Measurements from ENCODE around the gene ENDOV. TPM values are rescaled to one million over a fixed set of nuclear protein-coding genes. Genes with fewer than 3 reads are reported as not detected.

Gene ENDOV
- total RNA-seq, 8 experiments from 2014 or later: 15.9 to 36.0 (median 21.3) TPM

GRCh38 chr17:80430446-80431245 is 15.7 kb downstream of the ENDOV start:
- 85 to 93% methylated on average over 5 of the region's 15 CpGs; no CpG with 5 or more reads in 8 of the 10 experiments for WGBS, 10 experiments
- in situ Hi-C loops (cut with MboI; ENCODE audit: low pct_unique_long_range_greater_than_20kb in 2 of 9, low sequenced_read_pairs in 9 of 9, unreplicated experiment in 9 of 9): loop anchor here in 4 of 9 experiments (10.0 to 25.0 kb wide), 2 partner anchors 554 to 557 kb away; partner anchors contain the start of gene CHMP6 (in 2 of the 4)
- no peak for ATAC-seq (replicated peaks in 6 of 8)
- Histone ChIP-seq H3K4me1 (replicated peaks in 1 of 2) (peaks cover 0 to 3% of the 10 kb centered on the region in 2 donors), H3K27ac (no peak overlapping the region), H3K4me3 (no peak overlapping the region)

- no peak for ATAC-seq (replicated peaks in 6 of 8)
- no peak overlapping the region for H3K4me3 ChIP-seq
- 40 to 92% (median 74%) methylated on average over 1 to 6 of the region's 29 CpGs; no CpG with 5 or more reads in 5 of the 10 experiments for WGBS, 10 experiments
- in situ Hi-C loops (cut with MboI; ENCODE audit: low pct_unique_long_range_greater_than_20kb in 2 of 9, low sequenced_read_pairs in 9 of 9, unreplicated experiment in 9 of 9): loop anchor here in 4 of 9 experiments (10.0 to 25.0 kb wide), 2 partner anchors 553 to 556 kb away; partner anchors contain the start of gene CHMP6 (in 2 of the 4)
- H3K4me1 ChIP-seq (replicated peaks in 1 of 2): peaks cover 0 to 3% of the 10 kb centered on the region in 2 donors
- no peak overlapping the region for H3K27ac ChIP-seq
Observed at GRCh38 chr17:80431246-80432195, 16.6 kb downstream of the ENDOV start.

GRCh38 chr17:80432350-80432955 is 17.5 kb downstream of the ENDOV start:
- in situ Hi-C loops (cut with MboI; ENCODE audit: low pct_unique_long_range_greater_than_20kb in 2 of 9, low sequenced_read_pairs in 9 of 9, unreplicated experiment in 9 of 9): loop anchor here in 4 of 9 experiments (10.0 to 25.0 kb wide), 2 partner anchors 552 to 555 kb away; partner anchors contain the start of gene CHMP6 (in 2 of the 4)
- ATAC-seq (replicated peaks in 6 of 8): no peak
- Histone ChIP-seq H3K4me3 (no peak overlapping the region), H3K27ac (no peak overlapping the region), H3K4me1 (replicated peaks in 1 of 2) (no peaks in the 10 kb centered on the region)
- WGBS, 10 experiments: 70 to 100% (median 83%) methylated on average over 1 to 2 of the region's 15 CpGs; no CpG with 5 or more reads in 7 of the 10 experiments

GRCh38 chr17:80432961-80433550 is 18.1 kb downstream of the ENDOV start:
- ATAC-seq (replicated peaks in 6 of 8): no peak
- no peak overlapping the region for H3K4me3 ChIP-seq
- in situ Hi-C loops (cut with MboI; ENCODE audit: low pct_unique_long_range_greater_than_20kb in 2 of 9, low sequenced_read_pairs in 9 of 9, unreplicated experiment in 9 of 9): loop anchor here in 4 of 9 experiments (10.0 to 25.0 kb wide), 2 partner anchors 552 to 554 kb away; partner anchors contain the start of gene CHMP6 (in 2 of the 4)
- 86 to 100% (median 92%) methylated on average over 1 to 4 of the region's 6 CpGs; no CpG with 5 or more reads in 7 of the 10 experiments for WGBS, 10 experiments
- H3K4me1 ChIP-seq (replicated peaks in 1 of 2): no peaks in the 10 kb centered on the region
- H3K27ac ChIP-seq: no peak overlapping the region

- WGBS, 10 experiments: 13 to 95% (median 66%) methylated on average over 1 to 10 of the region's 12 CpGs; no CpG with 5 or more reads in 1 of the 10 experiments
- H3K27ac ChIP-seq: no peak overlapping the region
- no peaks in the 10 kb centered on the region for H3K4me1 ChIP-seq (replicated peaks in 1 of 2)
- no peak overlapping the region for H3K4me3 ChIP-seq
- in situ Hi-C loops (cut with MboI; ENCODE audit: low pct_unique_long_range_greater_than_20kb in 2 of 9, low sequenced_read_pairs in 9 of 9, unreplicated experiment in 9 of 9): loop anchor here in 4 of 9 experiments (10.0 to 25.0 kb wide), 2 partner anchors 551 to 553 kb away; partner anchors contain the start of gene CHMP6 (in 2 of the 4)
- no peak for ATAC-seq (replicated peaks in 6 of 8)
Observed at GRCh38 chr17:80433916-80434666, 19.1 kb downstream of the ENDOV start.

- no peak overlapping the region for H3K27ac ChIP-seq
- in situ Hi-C loops (cut with MboI; ENCODE audit: low pct_unique_long_range_greater_than_20kb in 2 of 9, low sequenced_read_pairs in 9 of 9, unreplicated experiment in 9 of 9): loop anchor here in 4 of 9 experiments (10.0 to 25.0 kb wide), 2 partner anchors 547 to 550 kb away; partner anchors contain the start of gene CHMP6 (in 2 of the 4)
- WGBS, 10 experiments: 64 to 100% (median 78%) methylated on average over 1 to 7 of the region's 10 CpGs; no CpG with 5 or more reads in 3 of the 10 experiments
- peaks cover 6 to 10% of the 10 kb centered on the region in 2 donors for H3K4me1 ChIP-seq (replicated peaks in 1 of 2)
- no peak for ATAC-seq (replicated peaks in 6 of 8)
- H3K4me3 ChIP-seq: no peak overlapping the region
Observed at GRCh38 chr17:80437532-80437931, 22.6 kb downstream of the ENDOV start.

GRCh38 chr17:80438806-80439205 is 23.8 kb downstream of the ENDOV start:
- Histone ChIP-seq H3K4me3 (no peak overlapping the region), H3K27ac (no peak overlapping the region), H3K4me1 (replicated peaks in 1 of 2) (peaks cover 8 to 11% of the 10 kb centered on the region in 2 donors)
- WGBS, 10 experiments: 40% methylated on average over 1 of the region's 5 CpGs; no CpG with 5 or more reads in 9 of the 10 experiments
- peak in 1 of 8 experiments; percentile 4 for ATAC-seq (replicated peaks in 6 of 8)
- in situ Hi-C loops (cut with MboI; ENCODE audit: low pct_unique_long_range_greater_than_20kb in 2 of 9, low sequenced_read_pairs in 9 of 9, unreplicated experiment in 9 of 9): loop anchor here in 4 of 9 experiments (10.0 to 25.0 kb wide), 2 partner anchors 546 to 548 kb away; partner anchors contain the start of gene CHMP6 (in 2 of the 4)

GRCh38 chr17:80439499-80439898 is 24.5 kb downstream of the ENDOV start:
- Histone ChIP-seq H3K4me1 (replicated peaks in 1 of 2) (peaks cover 15 to 17% of the 10 kb centered on the region in 2 donors), H3K27ac (no peak overlapping the region), H3K4me3 (no peak overlapping the region)
- WGBS, 10 experiments: 17 to 80% (median 40%) methylated on average over 1 to 4 of the region's 9 CpGs; no CpG with 5 or more reads in 2 of the 10 experiments
- in situ Hi-C loops (cut with MboI; ENCODE audit: low pct_unique_long_range_greater_than_20kb in 2 of 9, low sequenced_read_pairs in 9 of 9, unreplicated experiment in 9 of 9): loop anchor here in 4 of 9 experiments (10.0 to 25.0 kb wide), 2 partner anchors 545 to 548 kb away; partner anchors contain the start of gene CHMP6 (in 2 of the 4)
- ATAC-seq (replicated peaks in 6 of 8): peak in 5 of 8 experiments; percentile 19 to 52 (median 39)

- ATAC-seq (replicated peaks in 6 of 8): peak in 5 of 8 experiments; percentile 24 to 97 (median 52)
- peaks cover 27 to 29% of the 10 kb centered on the region in 2 donors for H3K4me1 ChIP-seq (replicated peaks in 1 of 2)
- H3K27ac ChIP-seq: no peak overlapping the region
- no peak overlapping the region for H3K4me3 ChIP-seq
- in situ Hi-C loops (cut with MboI; ENCODE audit: low pct_unique_long_range_greater_than_20kb in 2 of 9, low sequenced_read_pairs in 9 of 9, unreplicated experiment in 9 of 9): loop anchor here in 2 of 9 experiments (25.0 kb wide), 1 partner anchor 546 kb away; the partner anchor contains the start of gene CHMP6 (in 2 of the 2)
- WGBS, 10 experiments: 0% methylated on average over 1 to 2 of the region's 14 CpGs; no CpG with 5 or more reads in 8 of the 10 experiments
Observed at GRCh38 chr17:80441133-80441578, 26.2 kb downstream of the ENDOV start.

- no peak overlapping the region for H3K4me3 ChIP-seq
- WGBS, 10 experiments: 55 to 75% (median 63%) methylated on average over 1 to 7 of the region's 14 CpGs; no CpG with 5 or more reads in 4 of the 10 experiments
- ATAC-seq (replicated peaks in 6 of 8): no peak
- H3K4me1 ChIP-seq (replicated peaks in 1 of 2): peaks cover 27 to 29% of the 10 kb centered on the region in 2 donors
- in situ Hi-C loops (cut with MboI; ENCODE audit: low pct_unique_long_range_greater_than_20kb in 2 of 9, low sequenced_read_pairs in 9 of 9, unreplicated experiment in 9 of 9): loop anchor here in 2 of 9 experiments (25.0 kb wide), 1 partner anchor 546 kb away; the partner anchor contains the start of gene CHMP6 (in 2 of the 2)
- no peak overlapping the region for H3K27ac ChIP-seq
Observed at GRCh38 chr17:80441598-80442322, 26.8 kb downstream of the ENDOV start.
